Adrenal gland (tissue), 5 donors: ENCODE data around the gene FOXB1.

Experiments used
- POLR2A ChIP-seq, 2 donors: fragments of 450-650 bp; IDR thresholded peaks; one replicate each; pipeline ENCODE4 v1.6.1; 2017; ENCODE audit warnings: antibody characterized with exemption in 2 of 2, mild to moderate bottlenecking in 2 of 2, moderate library complexity in 1 of 2
- TF ChIP-seq, protein P1 (sequence below), 6 experiments: fragments of 450-650 bp in 4 of 6; fragments of 200-600 bp in 2 of 6; sonication (generic) in 1 of 6; IDR thresholded peaks; 1 replicate in 5 of 6; 2 replicates in 1 of 6; pipeline versions ENCODE4 v1.5.1 to v1.8.0; 2016 to 2021; ENCODE audit warnings: antibody characterized with exemption in 6 of 6, mild to moderate bottlenecking in 2 of 6, moderate library complexity in 1 of 6
- donor health status: DM: no; HTN: no; CAD: no.

DNA sequence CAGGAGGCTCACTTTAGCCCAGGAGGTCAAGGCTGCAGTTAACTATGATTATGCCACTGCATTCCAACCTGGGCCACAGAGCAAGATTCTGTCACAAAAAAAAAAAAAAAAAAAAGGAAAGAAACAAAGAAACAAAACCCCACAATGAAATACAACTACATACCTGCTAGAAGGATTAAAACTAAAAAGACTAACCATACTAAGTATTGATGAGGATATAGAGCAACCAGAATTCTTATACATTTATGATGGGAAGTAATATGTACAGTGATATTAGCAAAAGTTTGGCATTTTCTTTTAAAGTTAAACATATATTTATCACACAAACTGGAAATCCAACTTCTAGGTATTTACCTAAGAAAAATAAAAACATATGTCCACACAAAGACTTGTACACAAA, 40.2 kb upstream of the FOXB1 start:
- TF ChIP-seq, protein P1, sequence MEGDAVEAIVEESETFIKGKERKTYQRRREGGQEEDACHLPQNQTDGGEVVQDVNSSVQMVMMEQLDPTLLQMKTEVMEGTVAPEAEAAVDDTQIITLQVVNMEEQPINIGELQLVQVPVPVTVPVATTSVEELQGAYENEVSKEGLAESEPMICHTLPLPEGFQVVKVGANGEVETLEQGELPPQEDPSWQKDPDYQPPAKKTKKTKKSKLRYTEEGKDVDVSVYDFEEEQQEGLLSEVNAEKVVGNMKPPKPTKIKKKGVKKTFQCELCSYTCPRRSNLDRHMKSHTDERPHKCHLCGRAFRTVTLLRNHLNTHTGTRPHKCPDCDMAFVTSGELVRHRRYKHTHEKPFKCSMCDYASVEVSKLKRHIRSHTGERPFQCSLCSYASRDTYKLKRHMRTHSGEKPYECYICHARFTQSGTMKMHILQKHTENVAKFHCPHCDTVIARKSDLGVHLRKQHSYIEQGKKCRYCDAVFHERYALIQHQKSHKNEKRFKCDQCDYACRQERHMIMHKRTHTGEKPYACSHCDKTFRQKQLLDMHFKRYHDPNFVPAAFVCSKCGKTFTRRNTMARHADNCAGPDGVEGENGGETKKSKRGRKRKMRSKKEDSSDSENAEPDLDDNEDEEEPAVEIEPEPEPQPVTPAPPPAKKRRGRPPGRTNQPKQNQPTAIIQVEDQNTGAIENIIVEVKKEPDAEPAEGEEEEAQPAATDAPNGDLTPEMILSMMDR (IDR thresholded peaks at IDR 0.05), result no peak
- TF ChIP-seq POLR2A (IDR thresholded peaks at IDR 0.05), result no peak
